ENCODE measurements around the gene NCEH1. TPM values are rescaled to one million over a fixed set of nuclear protein-coding genes. Genes with fewer than 3 reads are reported as not detected.

NCEH1 gene
- total RNA-seq, 6 experiments from 2014 or later, result 42.1 to 82.6 (median 76.3) TPM

GRCh38 chr3:172685331-172686214, 25.3 kb downstream of the NCEH1 start:
- peaks cover 8% of the 10 kb centered on the region; the same call in 1 of the 2 replicates for H3K36me3 Mint-ChIP-seq (ENCODE audit: low read depth)
- no peaks in the 10 kb centered on the region for H3K9me3 Mint-ChIP-seq
- H3K4me1 Mint-ChIP-seq (ENCODE audit: low read depth), result peaks cover 38% of the 10 kb centered on the region
- H3K4me3 Mint-ChIP-seq, result peak overlapping the region; percentile 4; the same call in 1 of the 2 replicates
- no peak for DNase-seq
- H3K27ac Mint-ChIP-seq, result peak overlapping the region; percentile 17
- H3K27me3 Mint-ChIP-seq (ENCODE audit: insufficient read depth), result peaks cover 3% of the 10 kb centered on the region
- no peak for TF ChIP-seq CTCF (IDR thresholded peaks at IDR 0.05)

- TF ChIP-seq CTCF (IDR thresholded peaks at IDR 0.05), result no peak
- peaks cover 26% of the 10 kb centered on the region for H3K36me3 Mint-ChIP-seq (ENCODE audit: low read depth)
- peak; percentile 20 for DNase-seq
- no peak overlapping the region for H3K4me3 Mint-ChIP-seq
- H3K4me1 Mint-ChIP-seq (ENCODE audit: low read depth), result peaks cover 59% of the 10 kb centered on the region
- H3K27me3 Mint-ChIP-seq (ENCODE audit: insufficient read depth), result peaks cover 6% of the 10 kb centered on the region
- H3K9me3 Mint-ChIP-seq, result peaks cover 3% of the 10 kb centered on the region; the same call in 1 of the 2 replicates
- H3K27ac Mint-ChIP-seq, result no peak overlapping the region; the same call in 1 of the 2 replicates
Observed at GRCh38 chr3:172680684-172681083, 30.2 kb downstream of the NCEH1 start.

- Mint-ChIP-seq H3K4me3 (no peak overlapping the region), H3K4me1 (ENCODE audit: low read depth) (peaks cover 56% of the 10 kb centered on the region), H3K9me3 (peaks cover 3% of the 10 kb centered on the region; the same call in 1 of the 2 replicates), H3K27me3 (ENCODE audit: insufficient read depth) (peaks cover 6% of the 10 kb centered on the region), H3K36me3 (ENCODE audit: low read depth) (peaks cover 26% of the 10 kb centered on the region), H3K27ac (no peak overlapping the region)
- TF ChIP-seq CTCF (IDR thresholded peaks at IDR 0.05), result no peak
- no peak for DNase-seq
Observed at GRCh38 chr3:172679599-172679998, 31.3 kb downstream of the NCEH1 start.

GRCh38 chr3:172678068-172678467, 32.8 kb downstream of the NCEH1 start:
- peaks cover 66% of the 10 kb centered on the region for H3K4me1 Mint-ChIP-seq (ENCODE audit: low read depth)
- H3K27me3 Mint-ChIP-seq (ENCODE audit: insufficient read depth), result peaks cover 6% of the 10 kb centered on the region
- peaks cover 3% of the 10 kb centered on the region; the same call in 1 of the 2 replicates for H3K9me3 Mint-ChIP-seq
- H3K27ac Mint-ChIP-seq, result peak overlapping the region; percentile 90
- no peak for TF ChIP-seq CTCF (IDR thresholded peaks at IDR 0.05)
- H3K4me3 Mint-ChIP-seq, result no peak overlapping the region
- DNase-seq, result peak; percentile 50
- H3K36me3 Mint-ChIP-seq (ENCODE audit: low read depth), result peaks cover 26% of the 10 kb centered on the region

- Mint-ChIP-seq H3K4me1 (ENCODE audit: low read depth) (peaks cover 76% of the 10 kb centered on the region), H3K9me3 (peaks cover 3% of the 10 kb centered on the region; the same call in 1 of the 2 replicates), H3K27me3 (ENCODE audit: insufficient read depth) (peaks cover 6% of the 10 kb centered on the region), H3K27ac (peak overlapping the region; percentile 90), H3K4me3 (peak overlapping the region; percentile 68), H3K36me3 (ENCODE audit: low read depth) (peaks cover 24% of the 10 kb centered on the region)
- DNase-seq, result no peak
- no peak for TF ChIP-seq CTCF (IDR thresholded peaks at IDR 0.05)
Observed at GRCh38 chr3:172676196-172676922, 34.5 kb downstream of the NCEH1 start.
